B cell (primary cell): ENCODE results near the gene SFT2D2. TPM values are rescaled to one million over a fixed set of nuclear protein-coding genes. Genes with fewer than 3 reads are reported as not detected.

ENCODE experiments used
- ATAC-seq: fragments of 200-7000 bp; cut with Tn5 transposase; one replicate; pipeline ENCODE4 v1.10.0; 2021; ENCODE audit warnings: low read depth, mild to moderate bottlenecking, moderate number of reproducible peaks, moderate library complexity
- CTCF ChIA-PET: fragments of 350-600 bp; sonication (Branson Sonifier 250); formaldehyde crosslinking; loops from one replicate; lab custom pipeline; 2021; ENCODE audit warnings: antibody characterized with exemption, inconsistent platforms; lab: Charles Lee
- POLR2A ChIA-PET: fragments of 350-600 bp; sonication (Branson Sonifier 250); formaldehyde crosslinking; loops from one replicate; lab custom pipeline; 2021; ENCODE audit warnings: antibody characterized with exemption; lab: Charles Lee
- DNase-seq: peaks from one replicate; pipeline ENCODE4 v3.0.0; 2013
- H2AFZ ChIP-seq: 2 replicates; pipeline ENCODE4 v1.6.1; 2012; ENCODE audit warnings: mild to moderate bottlenecking, low read depth, low read length; ENCODE audit not compliant: insufficient read depth, poor library complexity, severe bottlenecking
- H3K27ac ChIP-seq, 2 donors: 1 replicate in 1 of 2; 2 replicates in 1 of 2; pipeline ENCODE4 v1.5.1; 2012 to 2013; ENCODE audit warnings: low read length in 2 of 2, mild to moderate bottlenecking in 2 of 2, moderate library complexity in 1 of 2
- H3K27me3 ChIP-seq, 4 experiments: fragments of 200-600 bp in 1 of 4; sonication (generic) in 1 of 4; replicated peaks in 1 of 4; 1 replicate in 2 of 4; 2 replicates in 2 of 4; pipeline versions ENCODE4 v1.6.1 to v1.7.0; 2013 to 2016; ENCODE audit warnings: low read length in 3 of 4, mild to moderate bottlenecking in 2 of 4, mixed read lengths in 1 of 4, moderate library complexity in 1 of 4; ENCODE audit not compliant: insufficient read depth in 4 of 4, control insufficient read depth in 3 of 4; ENCODE audit errors: control extremely low read depth in 1 of 4
- H3K36me3 ChIP-seq, 2 experiments: replicated peaks in 1 of 2; 1 replicate in 1 of 2; 2 replicates in 1 of 2; pipeline versions ENCODE4 v1.6.1 to v1.7.1; 2013; ENCODE audit warnings: low read length in 1 of 2; ENCODE audit not compliant: insufficient read depth in 2 of 2, control insufficient read depth in 1 of 2; ENCODE audit errors: control extremely low read depth in 1 of 2, extremely low read depth in 1 of 2
- H3K4me1 ChIP-seq, 2 donors: fragments of 200-600 bp in 1 of 2; sonication (generic) in 1 of 2; 1 replicate in 1 of 2; 2 replicates in 1 of 2; pipeline versions ENCODE4 v1.5.1 to v1.6.1; 2013 to 2017; ENCODE audit warnings: low read length in 2 of 2; ENCODE audit not compliant: control insufficient read depth in 2 of 2, insufficient read depth in 2 of 2
- H3K4me2 ChIP-seq: replicated peaks from 2 replicates; pipeline ENCODE3; 2012; ENCODE audit warnings: mild to moderate bottlenecking, low read depth, low read length; ENCODE audit not compliant: poor library complexity, severe bottlenecking
- H3K4me3 ChIP-seq, 5 experiments: fragments of 200-600 bp in 1 of 5; sonication (generic) in 1 of 5; 1 replicate in 3 of 5; 2 replicates in 2 of 5; pipeline versions ENCODE4 v1.5.1 to v1.7.0; 2011 to 2016; ENCODE audit warnings: low read length in 4 of 5, mild to moderate bottlenecking in 4 of 5, low read depth in 2 of 5, control low read depth in 1 of 5, moderate library complexity in 1 of 5; ENCODE audit not compliant: insufficient read depth in 1 of 5; ENCODE audit errors: control extremely low read depth in 1 of 5, extremely low read depth in 1 of 5
- H3K79me2 ChIP-seq: fragments of 200-600 bp; sonication (generic); one replicate; pipeline ENCODE4 v1.6.0; 2016; ENCODE audit warnings: low read length; ENCODE audit not compliant: control insufficient read depth, insufficient read depth
- H3K9ac ChIP-seq: fragments of 200-600 bp; sonication (generic); 2 replicates; pipeline ENCODE4 v1.6.1; 2017; ENCODE audit warnings: mild to moderate bottlenecking, low read length, moderate library complexity
- H3K9me3 ChIP-seq, 3 donors: one replicate each; pipeline versions ENCODE4 v1.6.1 to v1.7.1; 2013; ENCODE audit warnings: low read length in 2 of 3; ENCODE audit not compliant: control insufficient read depth in 2 of 3, insufficient read depth in 1 of 3; ENCODE audit errors: control extremely low read depth in 1 of 3
- H4K20me1 ChIP-seq: 2 replicates; pipeline ENCODE4 v1.6.0; 2012; ENCODE audit warnings: mild to moderate bottlenecking, low read length; ENCODE audit not compliant: insufficient read depth, control insufficient read depth, poor library complexity, severe bottlenecking
- H3K27ac Mint-ChIP-seq: one replicate; pipeline ENCODE4 v1.8.0; 2021; ENCODE audit warnings: mixed read lengths
- H3K27me3 Mint-ChIP-seq: one replicate; pipeline ENCODE4 v1.8.0; 2021; ENCODE audit warnings: mixed read lengths
- H3K4me1 Mint-ChIP-seq: one replicate; pipeline ENCODE4 v1.8.0; 2021; ENCODE audit warnings: mixed read lengths
- H3K4me3 Mint-ChIP-seq: one replicate; pipeline ENCODE4 v1.8.0; 2021; ENCODE audit warnings: mixed read lengths
- H3K9me3 Mint-ChIP-seq: one replicate; pipeline ENCODE4 v1.8.0; 2022; ENCODE audit warnings: mixed read lengths; ENCODE audit not compliant: insufficient read depth
- CTCF ChIP-seq: fragments of 200-600 bp; IDR thresholded peaks from one replicate; pipeline ENCODE4 v1.8.0; 2022; ENCODE audit warnings: antibody characterized with exemption, mild to moderate bottlenecking
- EZH2 ChIP-seq: IDR thresholded peaks from 2 replicates; pipeline ENCODE4 v1.6.1; 2012; ENCODE audit warnings: borderline replicate concordance, low read depth, mild to moderate bottlenecking, moderate library complexity, low read length; ENCODE audit not compliant: insufficient read depth, poor library complexity, severe bottlenecking
- WGBS: methylation state at CpG from one replicate; pipeline ENCODE4 v1.1.5; 2013; ENCODE audit warnings: missing lambda C conversion rate; ENCODE audit not compliant: insufficient coverage; 5-methylcytosine and 5-hydroxymethylcytosine counted together
- intact Hi-C: fragments of 100-400 bp; cut with micrococcal nuclease; formaldehyde crosslinking; loops from one replicate; pipeline ENCODE4 v1.10.0; 2022
- polyA plus RNA-seq: library from polyadenylated mRNA; depleted of rRNA; stranded (reverse); fragments of >200 nt; gene quantifications from 2 replicates; pipeline ENCODE4 v1.2.3, GENCODE V29; 2012
- total RNA-seq, 2 donors: library from RNA; stranded (reverse); fragments of 120-200 nt in 1 of 2; gene quantifications; 1 replicate in 1 of 2; 2 replicates in 1 of 2; pipeline versions ENCODE4 v1.2.3 to v1.2.4, GENCODE V29; 2013 to 2022

Gene SFT2D2
- total and polyA plus RNA-seq, 2 donors (not counting 1 experiment from before 2014, with no cell fraction given): 13.0 to 68.3 TPM

DNA sequence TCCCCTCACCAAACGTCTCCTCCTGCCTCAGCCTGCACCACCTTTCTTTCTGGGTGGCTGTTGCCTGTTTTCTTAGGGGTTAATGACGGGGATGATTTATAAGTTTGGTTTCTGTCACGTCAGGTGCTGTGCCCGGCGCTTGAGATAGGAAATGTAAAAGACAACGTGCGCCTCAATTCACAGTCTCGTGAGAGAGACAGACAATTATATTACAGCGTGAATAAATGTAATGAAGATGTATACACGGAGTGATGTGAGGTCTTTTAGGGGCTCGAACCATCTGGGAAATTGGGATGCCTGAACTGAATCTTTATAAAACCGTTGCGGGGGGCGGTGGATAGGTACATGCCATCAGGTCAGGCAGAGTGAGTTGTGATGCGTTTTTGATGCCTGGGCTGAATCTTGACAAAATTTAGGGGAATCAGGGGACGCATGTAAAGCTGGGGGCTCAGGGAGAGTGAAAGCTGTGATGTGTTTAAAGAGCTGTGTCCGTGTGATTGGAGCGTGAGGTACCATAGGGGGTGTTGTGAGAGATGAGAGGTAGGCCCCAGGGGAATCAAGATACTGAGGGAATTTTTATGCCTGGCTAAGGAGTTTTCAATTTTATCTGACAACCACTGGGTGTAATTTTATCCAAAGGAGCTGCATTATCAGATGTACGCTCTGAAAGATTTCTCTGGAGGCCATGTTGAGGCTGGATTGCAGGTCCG, 46.2 kb upstream of the SFT2D2 start:
- intact Hi-C loops: loop anchor here (1.0 to 5.0 kb wide), 6 partner anchors 43 to 1615 kb away; partner anchors contain the start of genes ATP1B1, GPR161, METTL18 and NME7
- no peaks in the 10 kb centered on the region for H3K9me3 Mint-ChIP-seq
- H3K9me3 ChIP-seq: no peaks in the 10 kb centered on the region
- H3K4me3 Mint-ChIP-seq: no peak overlapping the region
- peak overlapping the region; percentile 87 to 97 (median 91) for H3K4me3 ChIP-seq
- ATAC-seq (no peak), DNase-seq (peak; percentile 49)
- peaks cover 17 to 18% of the 10 kb centered on the region in 2 donors for H3K4me1 ChIP-seq
- peaks cover 2% of the 10 kb centered on the region for H3K4me1 Mint-ChIP-seq
- POLR2A ChIA-PET: interaction anchor here (0.5 to 1.0 kb wide), 2 partner anchors 47 to 50 kb away, joined by 3 to 9 read pairs; no protein-coding TSS in a partner anchor
- H2AFZ ChIP-seq: peak overlapping the region; percentile 92
- peak overlapping the region; percentile 83 to 98 for H3K27ac ChIP-seq
- TF ChIP-seq CTCF: no peak
- no peak for TF ChIP-seq EZH2
- peak overlapping the region; percentile 81 for H3K4me2 ChIP-seq
- H3K27ac Mint-ChIP-seq: no peak overlapping the region
- peaks cover 0 to 4% (median 0%) of the 10 kb centered on the region in 4 experiments for H3K27me3 ChIP-seq
- H4K20me1 ChIP-seq: no peaks in the 10 kb centered on the region
- peak overlapping the region; percentile 95 for H3K9ac ChIP-seq
- peaks cover 2 to 5% of the 10 kb centered on the region in 2 experiments for H3K36me3 ChIP-seq
- CTCF ChIA-PET: no interaction called here
- H3K79me2 ChIP-seq: peaks cover 45% of the 10 kb centered on the region
- WGBS: 11% methylated on average over 18 of the region's 20 CpGs
- peaks cover 4% of the 10 kb centered on the region for H3K27me3 Mint-ChIP-seq

DNA sequence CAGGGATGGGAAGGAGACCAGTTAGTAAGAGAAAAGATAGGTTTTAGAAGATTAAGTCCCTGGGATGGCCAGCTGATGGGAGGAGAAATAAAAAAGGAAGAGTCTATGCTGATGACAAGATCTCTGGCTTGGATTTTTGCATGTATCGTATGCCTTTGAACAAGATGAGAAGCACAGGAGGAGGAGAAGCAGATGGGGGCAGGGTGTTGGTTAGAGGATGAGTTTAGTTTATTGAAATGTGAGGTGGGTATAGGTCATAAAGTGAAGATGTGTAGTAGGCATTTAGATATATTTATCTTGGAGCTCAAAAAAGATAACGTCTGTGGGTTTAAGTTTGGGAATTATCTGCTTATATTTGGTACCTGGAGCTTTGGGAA, 45.7 kb upstream of the SFT2D2 start:
- Mint-ChIP-seq H3K4me3 (no peak overlapping the region), H3K27ac (no peak overlapping the region), H3K4me1 (peaks cover 2% of the 10 kb centered on the region), H3K27me3 (peaks cover under 1% of the 10 kb centered on the region), H3K9me3 (no peaks in the 10 kb centered on the region)
- TF ChIP-seq CTCF: no peak
- TF ChIP-seq EZH2: no peak
- H2AFZ ChIP-seq: peak overlapping the region; percentile 92
- H3K4me1 ChIP-seq: peaks cover 17 to 18% of the 10 kb centered on the region in 2 donors
- no peak for ATAC-seq
- H3K9ac ChIP-seq: peak overlapping the region; percentile 95
- H3K9me3 ChIP-seq: no peaks in the 10 kb centered on the region
- H3K4me2 ChIP-seq: peak overlapping the region; percentile 81
- no peaks in the 10 kb centered on the region for H4K20me1 ChIP-seq
- CTCF ChIA-PET: no interaction called here
- peak overlapping the region in 3 of 5 experiments; percentile 91 to 97 (median 92) for H3K4me3 ChIP-seq
- intact Hi-C loops: no loop called here
- peaks cover 45% of the 10 kb centered on the region for H3K79me2 ChIP-seq
- DNase-seq: peak; percentile 13
- H3K27ac ChIP-seq: peak overlapping the region in 1 of 2 donors; percentile 98
- peaks cover 4 to 8% of the 10 kb centered on the region in 2 experiments for H3K36me3 ChIP-seq
- POLR2A ChIA-PET: interaction anchor here (0.5 kb wide), 1 partner anchor 49 kb away, joined by 9 read pairs; no protein-coding TSS in a partner anchor
- WGBS: 69% methylated on average over 2 of the region's 2 CpGs
- no peaks in the 10 kb centered on the region for H3K27me3 ChIP-seq
